GM19468 (cell line): ENCODE results near the gene BST1.
"Not testable (repeated sequence)": the region's sequence is repeated elsewhere in the genome, so short reads cannot be mapped to it uniquely, and the experiment has no call there.

Source experiments
- ATAC-seq: cut with Tn5 transposase; IDR thresholded peaks from one replicate; pipeline ENCODE4 v1.9.1; 2021; ENCODE audit warnings: mild to moderate bottlenecking, moderate library complexity, moderate number of reproducible peaks; ENCODE audit not compliant: unreplicated experiment; ENCODE audit errors: extremely low read depth

Gene BST1

GRCh38 chr4:15740764-15741404, 38.0 kb downstream of the BST1 start:
- ATAC-seq, result no peak

- ATAC-seq, result no peak
Observed at GRCh38 chr4:15742083-15742582, 39.3 kb downstream of the BST1 start.

GRCh38 chr4:15742637-15743036, 39.8 kb downstream of the BST1 start:
- ATAC-seq, result no peak

- ATAC-seq, result no peak
Observed at GRCh38 chr4:15744016-15744545, 41.2 kb downstream of the BST1 start.

- no peak for ATAC-seq
Observed at GRCh38 chr4:15746110-15746509, 43.2 kb downstream of the BST1 start.

- no peak for ATAC-seq
Observed at GRCh38 chr4:15749001-15749400, 46.1 kb downstream of the BST1 start.

GRCh38 chr4:15751153-15751552, 48.3 kb downstream of the BST1 start:
- no peak for ATAC-seq

- no peak for ATAC-seq
Observed at GRCh38 chr4:15753081-15753480, 50.2 kb downstream of the BST1 start.

- ATAC-seq, result no peak
Observed at GRCh38 chr4:15753786-15754185, 50.9 kb downstream of the BST1 start.

- no peak for ATAC-seq
Observed at GRCh38 chr4:15754323-15754722, 51.5 kb downstream of the BST1 start.

- ATAC-seq, result no peak
Observed at GRCh38 chr4:15755321-15756155, 52.7 kb downstream of the BST1 start.

GRCh38 chr4:15756361-15756861, 53.5 kb downstream of the BST1 start:
- ATAC-seq, result peak; percentile 95

GRCh38 chr4:15757054-15757453, 54.2 kb downstream of the BST1 start:
- no peak for ATAC-seq

- ATAC-seq, result no peak
Observed at GRCh38 chr4:15758294-15758693, 55.4 kb downstream of the BST1 start.

GRCh38 chr4:15762460-15762859, 59.6 kb downstream of the BST1 start:
- ATAC-seq, result not testable (repeated sequence)

GRCh38 chr4:15765391-15765790, 62.5 kb downstream of the BST1 start:
- no peak for ATAC-seq

GRCh38 chr4:15765910-15766697, 63.2 kb downstream of the BST1 start:
- ATAC-seq, result no peak

- no peak for ATAC-seq
Observed at GRCh38 chr4:15766821-15767220, 64.0 kb downstream of the BST1 start.

GRCh38 chr4:15769202-15769601, 66.3 kb downstream of the BST1 start:
- no peak for ATAC-seq
